HepG2 (cell line): ENCODE results near the gene TBC1D7.

Experiments
- CTCF ChIP-seq: sonication (generic); formaldehyde crosslinking; IDR thresholded peaks from 2 replicates; pipeline ENCODE4 v1.5.0; 2020; ENCODE audit warnings: mild to moderate bottlenecking, missing genetic modification reagents, moderate library complexity
- HMG20B ChIP-seq: conservative IDR thresholded peaks from 2 replicates; pipeline ENCODE4 v1.6.1; 2016; ENCODE audit warnings: missing genetic modification reagents, missing compliant biosample characterization
- HNRNPL ChIP-seq: fragments of 200-400 bp; formaldehyde crosslinking; IDR thresholded peaks from 2 replicates; pipeline ENCODE4 v1.6.1; 2017; ENCODE audit warnings: mild to moderate bottlenecking, low read depth, low read length
- PAX8 ChIP-seq: sonication (generic); formaldehyde crosslinking; IDR thresholded peaks from 2 replicates; pipeline ENCODE4 v1.8.0; 2022; ENCODE audit warnings: mild to moderate bottlenecking, missing genetic modification reagents, borderline replicate concordance
- TOPORS ChIP-seq: sonication (generic); formaldehyde crosslinking; IDR thresholded peaks from 2 replicates; pipeline ENCODE4 v1.8.0; 2023; ENCODE audit warnings: mild to moderate bottlenecking, missing genetic modification reagents
- ZEB1 ChIP-seq: IDR thresholded peaks from 2 replicates; pipeline ENCODE4 v1.6.1; 2012; ENCODE audit warnings: mild to moderate bottlenecking, low read depth, inconsistent platforms; ENCODE audit not compliant: insufficient replicate concordance

DNA sequence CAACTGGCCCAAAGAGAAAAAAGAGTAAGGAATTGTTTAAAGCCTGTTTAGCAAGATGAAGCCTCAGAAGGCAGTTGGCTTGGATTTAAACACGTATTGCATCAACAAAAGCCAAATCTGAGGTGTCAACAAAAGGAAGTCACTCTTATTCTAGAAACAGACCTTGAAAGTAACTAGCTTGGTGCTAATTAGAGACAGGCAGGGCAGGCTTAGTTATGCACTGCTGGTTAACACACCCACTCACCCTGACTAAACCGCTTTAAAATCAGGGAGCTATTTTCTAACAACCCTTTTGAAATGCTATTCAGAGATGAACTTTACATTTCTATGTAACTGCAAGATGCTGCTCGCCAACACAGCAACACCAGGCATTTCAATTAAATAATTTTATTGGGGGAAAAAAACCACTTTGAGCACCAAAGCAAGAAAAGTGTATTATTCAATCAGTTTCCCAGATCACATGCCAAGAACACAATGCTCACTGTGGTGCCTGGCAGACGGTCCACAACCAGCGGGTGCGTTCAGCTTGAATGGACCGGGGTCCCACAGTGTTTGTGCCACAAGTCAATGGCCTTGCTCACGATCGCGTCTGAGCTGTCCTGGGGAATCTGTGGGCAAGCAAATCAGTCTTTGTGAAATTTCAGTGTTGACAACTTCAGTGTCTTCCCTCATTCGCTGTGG lies 23.6 kb downstream of the TBC1D7 start:
- TF ChIP-seq HMG20B, result no peak
- TF ChIP-seq HNRNPL, result no peak
- TF ChIP-seq CTCF, result no peak
- no peak for TF ChIP-seq TOPORS
- no peak for TF ChIP-seq ZEB1
- no peak for TF ChIP-seq PAX8 (CRISPR knock-in tag)
